Aorta (tissue), 5 donors: ENCODE measurements around the gene TSPAN4. TPM values are rescaled to one million over a fixed set of nuclear protein-coding genes. Genes with fewer than 3 reads are reported as not detected.
A peak's percentile ranks its signal among the peaks of the same experiment; 100 is the strongest.

Source experiments
- ATAC-seq: fragments of 200-7000 bp; cut with Tn5 transposase; one replicate; pipeline ENCODE4 v1.9.1; 2022; ENCODE audit warnings: moderate library complexity; ENCODE audit not compliant: low FRiP score
- DNase-seq, 2 donors: peaks; one replicate each; pipeline ENCODE4 v3.0.0-alpha.2; 2020
- H3K27ac ChIP-seq, 2 donors: one replicate each; pipeline ENCODE4 v1.5.1; 2013; ENCODE audit warnings: low read length in 2 of 2, mild to moderate bottlenecking in 2 of 2, moderate library complexity in 2 of 2, control low read depth in 1 of 2, inconsistent platforms in 1 of 2, low read depth in 1 of 2
- H3K27me3 ChIP-seq, 2 donors: one replicate each; pipeline ENCODE4 v1.6.1; 2013; ENCODE audit warnings: control low read depth in 1 of 2, low read length in 1 of 2, mild to moderate bottlenecking in 1 of 2, moderate library complexity in 1 of 2; ENCODE audit not compliant: insufficient read depth in 2 of 2, control insufficient read depth in 1 of 2
- H3K36me3 ChIP-seq, 2 donors: one replicate each; pipeline ENCODE4 v1.6.1; 2013; ENCODE audit warnings: control low read depth in 1 of 2, low read length in 1 of 2, mild to moderate bottlenecking in 1 of 2; ENCODE audit not compliant: insufficient read depth in 2 of 2, control insufficient read depth in 1 of 2
- H3K4me1 ChIP-seq, 2 donors: one replicate each; pipeline ENCODE4 v1.6.1; 2013; ENCODE audit warnings: low read length in 2 of 2, control low read depth in 1 of 2, mild to moderate bottlenecking in 1 of 2, moderate library complexity in 1 of 2; ENCODE audit not compliant: insufficient read depth in 2 of 2, control insufficient read depth in 1 of 2
- H3K4me3 ChIP-seq, 2 donors: one replicate each; pipeline ENCODE4 v1.5.1; 2013; ENCODE audit warnings: low read length in 2 of 2, control low read depth in 1 of 2, mild to moderate bottlenecking in 1 of 2
- H3K9me3 ChIP-seq: one replicate; pipeline ENCODE4 v1.6.1; 2013; ENCODE audit warnings: mild to moderate bottlenecking, low read length; ENCODE audit not compliant: control insufficient read depth
- WGBS, 2 donors: extraction: QIAGEN DNeasy Blood & Tissue Kit; methylation state at CpG; one replicate each; pipeline ENCODE4 v1.1.7; 2013; 5-methylcytosine and 5-hydroxymethylcytosine counted together
- intact Hi-C, 2 donors: fragments of 100-400 bp; cut with DNase I; formaldehyde crosslinking; loops; one replicate each; pipeline versions ENCODE4 v1.14.2 to v1.15.0; 2022
- polyA plus RNA-seq, 2 donors: library from polyadenylated mRNA; stranded (reverse); fragments of 200-250 nt; gene quantifications; one replicate each; pipeline ENCODE4 v1.2.3, GENCODE V29; 2013
- total RNA-seq, 2 donors: library from RNA; stranded (reverse); fragmentation: NEBNext Ultra II Directional; extraction: Animal tissue kit (Norgen Biotek cat#: 25700); gene quantifications; one replicate each; pipeline ENCODE4 v1.2.1, GENCODE V29; 2021
- donor health status: healthy with polysubstance abuse.
- donor health status: Bipolar disorder and iron deficiency.
- donor health status: DM: no; HTN: no; CAD: no.
- donor health status: DM: no; HTN: no; CAD: no.
- donor health status: DM: yes; HTN: yes; CAD: no.

TSPAN4 gene
- total and polyA plus RNA-seq, 4 donors = 28.4 to 95.1 (median 61.0) TPM

GRCh38 chr11:796565-797295 lies 45.9 kb upstream of the TSPAN4 start:
- H3K9me3 ChIP-seq = no peaks in the 10 kb centered on the region
- peak overlapping the region in 1 of 2 donors; percentile 14 for H3K27ac ChIP-seq
- 24 to 25% methylated on average over 18 of the region's 18 CpGs for WGBS, 2 donors
- no peaks in the 10 kb centered on the region for H3K36me3 ChIP-seq
- peak overlapping the region; percentile 45 to 54 for H3K4me3 ChIP-seq
- intact Hi-C loops = no loop called here
- DNase-seq (no peak), ATAC-seq (no peak)
- H3K27me3 ChIP-seq = no peaks in the 10 kb centered on the region
- no peaks in the 10 kb centered on the region for H3K4me1 ChIP-seq

- Histone ChIP-seq H3K36me3 (no peaks in the 10 kb centered on the region), H3K4me1 (no peaks in the 10 kb centered on the region), H3K27me3 (no peaks in the 10 kb centered on the region), H3K27ac (peak overlapping the region in 1 of 2 donors; percentile 11), H3K9me3 (no peaks in the 10 kb centered on the region), H3K4me3 (peak overlapping the region; percentile 45 to 54)
- DNase-seq = peak; percentile 83 to 89
- 0 to 1% methylated on average over 56 to 57 of the region's 57 CpGs for WGBS, 2 donors
- peak; percentile 70 for ATAC-seq
- intact Hi-C loops = no loop called here
Observed at GRCh38 chr11:797296-798092, 45.2 kb upstream of the TSPAN4 start.

GRCh38 chr11:798093-798713 lies 44.4 kb upstream of the TSPAN4 start, which contains the start of gene SLC25A22:
Gene SLC25A22, minus strand, starts transcription at chr11:798281. Its CDS starts 3,275 bp downstream, at chr11:795006.
- Histone ChIP-seq H3K27me3 (no peaks in the 10 kb centered on the region), H3K36me3 (no peaks in the 10 kb centered on the region), H3K4me3 (peak within 1 kb of the TSS; percentile 45 to 54), H3K9me3 (no peaks in the 10 kb centered on the region), H3K4me1 (no peaks in the 10 kb centered on the region), H3K27ac (peak within 1 kb of the TSS in 1 of 2 donors; percentile 11)
- intact Hi-C loops = no loop called here
- DNase-seq (peak; percentile 83 to 94), ATAC-seq (peak; percentile 75)
- 4 to 7% methylated on average over 43 to 69 of the region's 69 CpGs for WGBS, 2 donors

- H3K27me3 ChIP-seq = no peaks in the 10 kb centered on the region
- intact Hi-C loops = no loop called here
- H3K4me3 ChIP-seq = no peak overlapping the region
- WGBS, 2 donors = 93 to 95% methylated on average over 32 of the region's 32 CpGs
- no peaks in the 10 kb centered on the region for H3K36me3 ChIP-seq
- no peak for ATAC-seq
- no peak overlapping the region for H3K27ac ChIP-seq
- H3K4me1 ChIP-seq = no peaks in the 10 kb centered on the region
- H3K9me3 ChIP-seq = no peaks in the 10 kb centered on the region
- DNase-seq = no peak
Observed at GRCh38 chr11:799641-800316, 42.9 kb upstream of the TSPAN4 start.

GRCh38 chr11:800473-800872 lies 42.2 kb upstream of the TSPAN4 start:
- no peak for DNase-seq
- H3K9me3 ChIP-seq = no peaks in the 10 kb centered on the region
- H3K4me1 ChIP-seq = no peaks in the 10 kb centered on the region
- H3K36me3 ChIP-seq = no peaks in the 10 kb centered on the region
- no peak overlapping the region for H3K27ac ChIP-seq
- intact Hi-C loops = no loop called here
- WGBS, 2 donors = 92 to 94% methylated on average over 30 of the region's 30 CpGs
- H3K4me3 ChIP-seq = no peak overlapping the region
- no peak for ATAC-seq
- H3K27me3 ChIP-seq = no peaks in the 10 kb centered on the region

GRCh38 chr11:801097-801780 lies 41.4 kb upstream of the TSPAN4 start:
- no peak for ATAC-seq
- Histone ChIP-seq H3K36me3 (no peaks in the 10 kb centered on the region), H3K4me3 (no peak overlapping the region), H3K27ac (no peak overlapping the region), H3K9me3 (no peaks in the 10 kb centered on the region), H3K4me1 (no peaks in the 10 kb centered on the region), H3K27me3 (no peaks in the 10 kb centered on the region)
- WGBS, 2 donors = 88 to 92% methylated on average over 20 of the region's 20 CpGs
- DNase-seq = no peak
- intact Hi-C loops = no loop called here

- H3K27ac ChIP-seq = no peak overlapping the region
- H3K27me3 ChIP-seq = no peaks in the 10 kb centered on the region
- DNase-seq (no peak), ATAC-seq (no peak)
- H3K9me3 ChIP-seq = no peaks in the 10 kb centered on the region
- intact Hi-C loops = no loop called here
- H3K36me3 ChIP-seq = no peaks in the 10 kb centered on the region
- H3K4me1 ChIP-seq = no peaks in the 10 kb centered on the region
- H3K4me3 ChIP-seq = no peak overlapping the region
- 96 to 98% methylated on average over 21 of the region's 21 CpGs for WGBS, 2 donors
Observed at GRCh38 chr11:802018-802617, 40.5 kb upstream of the TSPAN4 start.
